HL-60 (cell line): Measurements from ENCODE around the gene LORICRIN.

Experiments
- CTCF ChIP-seq: IDR thresholded peaks from one replicate; pipeline ENCODE4 v1.5.1; 2011; ENCODE audit warnings: low read length, control low read depth, inconsistent platforms; ENCODE audit not compliant: insufficient read depth
- GABPA ChIP-seq: IDR thresholded peaks from 2 replicates; pipeline ENCODE4 v1.6.1; 2012; ENCODE audit warnings: low read depth
- POLR2AphosphoS5 ChIP-seq: IDR thresholded peaks from 2 replicates; pipeline ENCODE4 v1.6.1; 2012; ENCODE audit warnings: low read depth
- REST ChIP-seq: IDR thresholded peaks from 2 replicates; pipeline ENCODE4 v1.6.1; 2012; ENCODE audit warnings: low read depth; ENCODE audit not compliant: insufficient replicate concordance
- SPI1 ChIP-seq: IDR thresholded peaks from 2 replicates; pipeline ENCODE4 v1.6.1; 2012; ENCODE audit warnings: low read depth, mild to moderate bottlenecking, borderline replicate concordance

- TF ChIP-seq CTCF (no peak), REST (no peak), GABPA (no peak), POLR2AphosphoS5 (no peak), SPI1 (no peak)
Measured at GRCh38 chr1:153210206-153210605, 49.3 kb upstream of the LORICRIN start.
